Psoas muscle (tissue), 8 donors: ENCODE results near the gene AUTS2. TPM values are rescaled to one million over a fixed set of nuclear protein-coding genes. Genes with fewer than 3 reads are reported as not detected.

ENCODE experiments used
- ATAC-seq, 4 donors: fragments of 200-7000 bp; cut with Tn5 transposase; one replicate each; pipeline ENCODE4 v1.9.1; 2020; ENCODE audit warnings: moderate library complexity in 3 of 4, mild to moderate bottlenecking in 2 of 4
- DNase-seq, 2 donors: peaks; one replicate each; pipeline ENCODE4 v3.0.0-alpha.2; 2020
- H3K27ac ChIP-seq: fragments of 200-600 bp; one replicate; pipeline ENCODE4 v1.8.0; 2022
- H3K27me3 ChIP-seq, 3 donors: fragments of 200-600 bp in 1 of 3; one replicate each; pipeline versions ENCODE4 v1.6.1 to v1.8.0; 2013 to 2022; ENCODE audit warnings: low read length in 2 of 3, mild to moderate bottlenecking in 2 of 3, moderate library complexity in 1 of 3; ENCODE audit not compliant: insufficient read depth in 3 of 3
- H3K36me3 ChIP-seq, 2 donors: fragments of 200-600 bp in 1 of 2; one replicate each; pipeline versions ENCODE4 v1.6.1 to v1.8.0; 2013 to 2022; ENCODE audit warnings: low read depth in 1 of 2, mild to moderate bottlenecking in 1 of 2, moderate library complexity in 1 of 2; ENCODE audit not compliant: insufficient read depth in 1 of 2
- H3K4me1 ChIP-seq: fragments of 200-600 bp; one replicate; pipeline ENCODE4 v1.8.0; 2022
- H3K4me3 ChIP-seq: fragments of 200-600 bp; one replicate; pipeline ENCODE4 v1.8.0; 2022; ENCODE audit warnings: mild to moderate bottlenecking
- H3K9me3 ChIP-seq: fragments of 200-600 bp; one replicate; pipeline ENCODE4 v1.8.0; 2022
- CTCF ChIP-seq: fragments of 200-600 bp; IDR thresholded peaks from one replicate; pipeline ENCODE4 v1.8.0; 2022; ENCODE audit warnings: antibody characterized with exemption
- WGBS, 3 donors: extraction: QIAGEN DNeasy Blood & Tissue Kit; methylation state at CpG; one replicate each; pipeline versions ENCODE4 v1.1.6 to v1.1.7; 2013; 5-methylcytosine and 5-hydroxymethylcytosine counted together
- intact Hi-C, 2 donors: fragments of 100-400 bp; cut with DNase I; formaldehyde crosslinking; loops; one replicate each; pipeline versions ENCODE4 v1.11.0 to v1.14.2; 2022
- polyA plus RNA-seq, 3 donors: library from polyadenylated mRNA; stranded (reverse); fragments of 200-250 nt; gene quantifications; one replicate each; pipeline ENCODE4 v1.2.3, GENCODE V29; 2013
- total RNA-seq, 4 donors: library from RNA; stranded (reverse); fragmentation: NEBNext Ultra II Directional in 2 of 4; extraction: Animal tissue kit (Norgen Biotek cat#: 25700) in 2 of 4; gene quantifications; one replicate each; pipeline versions ENCODE4 v1.2.1 to v1.2.4, GENCODE V29; 2021 to 2023
- donor health status: healthy with polysubstance abuse.
- donor health status: DM: no; HTN: no; CAD: no; lungs with moderate emphysema.
- donor health status: Bipolar disorder and iron deficiency.
- donor health status: healthy.
- donor health status: DM: yes; HTN: yes; CAD: no.
- donor health status: DM: no; HTN: no; CAD: no.
- donor health status: DM: no; HTN: no; CAD: no.
- donor health status: DM: yes; HTN: yes; CAD: no.

AUTS2 gene
- total and polyA plus RNA-seq, 7 donors = 5.0 to 33.5 (median 14.3) TPM

- TF ChIP-seq CTCF = no peak
- no peak for ATAC-seq
- intact Hi-C loops = no loop called here
- no peak overlapping the region for H3K4me3 ChIP-seq
- H3K27me3 ChIP-seq = no peaks in the 10 kb centered on the region
- H3K36me3 ChIP-seq = no peaks in the 10 kb centered on the region
- no peaks in the 10 kb centered on the region for H3K4me1 ChIP-seq
- H3K9me3 ChIP-seq = no peaks in the 10 kb centered on the region
- WGBS, 3 donors = 96% methylated on average over 6 of the region's 6 CpGs
- DNase-seq = no peak
- no peak overlapping the region for H3K27ac ChIP-seq
Measured at GRCh38 chr7:69857014-69857413, 258.7 kb downstream of the AUTS2 start.

- Histone ChIP-seq H3K36me3 (no peaks in the 10 kb centered on the region), H3K4me3 (no peak overlapping the region), H3K27me3 (no peaks in the 10 kb centered on the region), H3K9me3 (no peaks in the 10 kb centered on the region), H3K4me1 (no peaks in the 10 kb centered on the region), H3K27ac (no peak overlapping the region)
- ATAC-seq = no peak
- DNase-seq = no peak
- intact Hi-C loops = no loop called here
- TF ChIP-seq CTCF = no peak
- 89 to 100% (median 91%) methylated on average over 1 of the region's 1 CpG for WGBS, 3 donors
Measured at GRCh38 chr7:69858471-69858870, 260.2 kb downstream of the AUTS2 start.

GRCh38 chr7:69859342-69859741 lies 261.1 kb downstream of the AUTS2 start:
- 86 to 89% (median 86%) methylated on average over 1 of the region's 1 CpG for WGBS, 3 donors
- Histone ChIP-seq H3K9me3 (no peaks in the 10 kb centered on the region), H3K4me3 (no peak overlapping the region), H3K27me3 (no peaks in the 10 kb centered on the region), H3K36me3 (no peaks in the 10 kb centered on the region), H3K27ac (no peak overlapping the region), H3K4me1 (no peaks in the 10 kb centered on the region)
- ATAC-seq (no peak), DNase-seq (no peak)
- intact Hi-C loops = no loop called here
- no peak for TF ChIP-seq CTCF

GRCh38 chr7:69860486-69860885 lies 262.2 kb downstream of the AUTS2 start:
- intact Hi-C loops = no loop called here
- TF ChIP-seq CTCF = no peak
- DNase-seq (no peak), ATAC-seq (no peak)
- Histone ChIP-seq H3K36me3 (no peaks in the 10 kb centered on the region), H3K9me3 (no peaks in the 10 kb centered on the region), H3K4me3 (no peak overlapping the region), H3K27me3 (no peaks in the 10 kb centered on the region), H3K27ac (no peak overlapping the region), H3K4me1 (no peaks in the 10 kb centered on the region)
- WGBS, 3 donors = 85 to 95% (median 89%) methylated on average over 3 of the region's 3 CpGs

GRCh38 chr7:69860941-69861622 lies 262.8 kb downstream of the AUTS2 start:
- DNase-seq = no peak
- intact Hi-C loops = no loop called here
- H3K27me3 ChIP-seq = no peaks in the 10 kb centered on the region
- no peaks in the 10 kb centered on the region for H3K36me3 ChIP-seq
- no peaks in the 10 kb centered on the region for H3K4me1 ChIP-seq
- H3K27ac ChIP-seq = no peak overlapping the region
- H3K4me3 ChIP-seq = no peak overlapping the region
- WGBS, 3 donors = 75 to 85% (median 81%) methylated on average over 3 of the region's 3 CpGs
- ATAC-seq = no peak
- no peaks in the 10 kb centered on the region for H3K9me3 ChIP-seq
- no peak for TF ChIP-seq CTCF
